ENCODE results near the gene AOC2.
A peak's percentile ranks its signal among the peaks of the same experiment; 100 is the strongest.

AOC2 gene

GRCh38 chr17:42877037-42877436 lies 32.7 kb downstream of the AOC2 start:
- Histone ChIP-seq H3K36me3 (ENCODE audit: insufficient read depth, low read length) (no peaks in the 10 kb centered on the region), H3K27me3 (ENCODE audit: insufficient read depth, low read length, poor library complexity, severe bottlenecking) (no peaks in the 10 kb centered on the region)

GRCh38 chr17:42878123-42878880 lies 33.9 kb downstream of the AOC2 start:
- Histone ChIP-seq H3K9ac (ENCODE audit: low read depth, low read length, poor library complexity, severe bottlenecking) (no peak overlapping the region), H3K4me1 (ENCODE audit: insufficient read depth, low read length, poor library complexity, severe bottlenecking) (no peaks in the 10 kb centered on the region), H3K4me3 (ENCODE audit: low read length, poor library complexity, severe bottlenecking) (no peak overlapping the region), H4K20me1 (ENCODE audit: insufficient read depth, low read length, poor library complexity, severe bottlenecking) (no peaks in the 10 kb centered on the region), H3K36me3 (ENCODE audit: insufficient read depth, low read length) (no peaks in the 10 kb centered on the region), H3K79me2 (ENCODE audit: insufficient read depth, low read length) (no peaks in the 10 kb centered on the region), H2AFZ (ENCODE audit: low read length) (peak overlapping the region; percentile 27; the same call in 1 of the 2 replicates), H3K27me3 (ENCODE audit: insufficient read depth, low read length, poor library complexity, severe bottlenecking) (no peaks in the 10 kb centered on the region), H3K9me3 (ENCODE audit: insufficient read depth, low read depth, low read length) (no peaks in the 10 kb centered on the region), H3K9me2 (replicated peaks; ENCODE audit: low read depth, low read length) (no peaks in the 10 kb centered on the region), H3F3A (ENCODE audit: low read depth) (no peaks in the 10 kb centered on the region), H3K4me2 (ENCODE audit: low read depth, low read length, poor library complexity, severe bottlenecking) (no peak overlapping the region)
- TF ChIP-seq EZH2phosphoT487 (IDR thresholded peaks at IDR 0.05; ENCODE audit: borderline replicate concordance) (no peak), CTCF (conservative IDR thresholded peaks at IDR 0.05; ENCODE audit: low read length) (no peak)

More at GRCh38 chr17:42877037-42877436, 32.7 kb downstream of the AOC2 start:
- Histone ChIP-seq H3K9ac (ENCODE audit: low read depth, low read length, poor library complexity, severe bottlenecking) (no peak overlapping the region), H3K79me2 (ENCODE audit: insufficient read depth, low read length) (no peaks in the 10 kb centered on the region), H4K20me1 (ENCODE audit: insufficient read depth, low read length, poor library complexity, severe bottlenecking) (no peaks in the 10 kb centered on the region), H3K9me2 (replicated peaks; ENCODE audit: low read depth, low read length) (no peaks in the 10 kb centered on the region), H3K4me1 (ENCODE audit: insufficient read depth, low read length, poor library complexity, severe bottlenecking) (no peaks in the 10 kb centered on the region), H3K4me3 (ENCODE audit: low read length, poor library complexity, severe bottlenecking) (no peak overlapping the region), H3F3A (ENCODE audit: low read depth) (no peaks in the 10 kb centered on the region), H3K9me3 (ENCODE audit: insufficient read depth, low read depth, low read length) (no peaks in the 10 kb centered on the region), H3K4me2 (ENCODE audit: low read depth, low read length, poor library complexity, severe bottlenecking) (no peak overlapping the region), H2AFZ (ENCODE audit: low read length) (no peak overlapping the region)
- TF ChIP-seq CTCF (conservative IDR thresholded peaks at IDR 0.05; ENCODE audit: low read length) (no peak), EZH2phosphoT487 (IDR thresholded peaks at IDR 0.05; ENCODE audit: borderline replicate concordance) (no peak)

GRCh38 chr17:42878924-42879595 lies 34.7 kb downstream of the AOC2 start:
- no peaks in the 10 kb centered on the region for H3K4me1 ChIP-seq (ENCODE audit: insufficient read depth, low read length, poor library complexity, severe bottlenecking)
- TF ChIP-seq CTCF (conservative IDR thresholded peaks at IDR 0.05; ENCODE audit: low read length) (no peak), EZH2phosphoT487 (IDR thresholded peaks at IDR 0.05; ENCODE audit: borderline replicate concordance) (no peak)
- H3K27me3 ChIP-seq (ENCODE audit: insufficient read depth, low read length, poor library complexity, severe bottlenecking): no peaks in the 10 kb centered on the region
- H3K79me2 ChIP-seq (ENCODE audit: insufficient read depth, low read length): no peaks in the 10 kb centered on the region
- H3K9ac ChIP-seq (ENCODE audit: low read depth, low read length, poor library complexity, severe bottlenecking): no peak overlapping the region
- peak overlapping the region; percentile 27; the same call in 1 of the 2 replicates for H2AFZ ChIP-seq (ENCODE audit: low read length)
- H3K4me2 ChIP-seq (ENCODE audit: low read depth, low read length, poor library complexity, severe bottlenecking): no peak overlapping the region
- H4K20me1 ChIP-seq (ENCODE audit: insufficient read depth, low read length, poor library complexity, severe bottlenecking): no peaks in the 10 kb centered on the region
- no peaks in the 10 kb centered on the region for H3K9me2 ChIP-seq (replicated peaks; ENCODE audit: low read depth, low read length)
- H3K9me3 ChIP-seq (ENCODE audit: insufficient read depth, low read depth, low read length): no peaks in the 10 kb centered on the region
- H3F3A ChIP-seq (ENCODE audit: low read depth): no peaks in the 10 kb centered on the region
- H3K36me3 ChIP-seq (ENCODE audit: insufficient read depth, low read length): no peaks in the 10 kb centered on the region
- no peak overlapping the region for H3K4me3 ChIP-seq (ENCODE audit: low read length, poor library complexity, severe bottlenecking)
